Mesodermal cell (in vitro differentiated cells): ENCODE results near the gene SCN7A.
"Not testable (repeated sequence)": the region's sequence is repeated elsewhere in the genome, so short reads cannot be mapped to it uniquely, and the experiment has no call there.

Experiments
- H3K27ac ChIP-seq: 2 replicates; pipeline ENCODE4 v1.7.0; 2013; ENCODE audit warnings: mild to moderate bottlenecking, low read depth, low read length, moderate library complexity; ENCODE audit not compliant: severe bottlenecking
- H3K36me3 ChIP-seq: 2 replicates; pipeline ENCODE4 v1.7.1; 2013; ENCODE audit warnings: mild to moderate bottlenecking, low read length, moderate library complexity; ENCODE audit not compliant: control insufficient read depth, insufficient read depth
- H3K4me1 ChIP-seq: one replicate; pipeline ENCODE4 v1.7.1; 2013; ENCODE audit warnings: mild to moderate bottlenecking, low read length; ENCODE audit not compliant: insufficient read depth, control insufficient read depth, poor library complexity, severe bottlenecking
- H3K4me3 ChIP-seq: 2 replicates; pipeline ENCODE4 v1.7.0; 2013; ENCODE audit warnings: low read length, control low read depth, mild to moderate bottlenecking; ENCODE audit not compliant: insufficient read depth, poor library complexity, severe bottlenecking; ENCODE audit errors: extremely low read depth
- H3K9me3 ChIP-seq: 2 replicates; pipeline ENCODE4 v1.7.1; 2013; ENCODE audit warnings: mild to moderate bottlenecking, low read length, moderate library complexity; ENCODE audit not compliant: control insufficient read depth
- WGBS, 2 experiments: methylation state at CpG; one replicate each; pipeline ENCODE4 v1.1.5; 2013; ENCODE audit warnings: missing lambda C conversion rate in 2 of 2; ENCODE audit not compliant: insufficient coverage in 2 of 2; 5-methylcytosine and 5-hydroxymethylcytosine counted together

The SCN7A gene

DNA sequence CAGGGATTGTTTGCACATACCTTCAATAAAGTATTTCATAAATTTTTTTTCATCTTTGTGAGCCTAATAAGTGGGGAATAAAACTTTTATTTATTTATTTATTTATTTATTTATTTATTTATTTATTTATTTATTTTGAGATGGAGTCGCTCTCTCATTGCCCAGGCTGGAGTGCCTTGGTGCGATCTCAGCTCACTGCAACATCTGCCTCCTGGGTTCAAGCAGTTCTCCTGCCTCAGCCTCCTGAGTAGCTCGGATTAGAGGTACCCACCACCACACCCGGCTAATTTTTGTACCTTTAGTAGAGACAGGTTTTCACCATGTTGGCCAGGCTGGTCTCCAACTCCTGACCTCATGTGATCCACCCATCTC lies 136.1 kb downstream of the SCN7A start:
- not testable (repeated sequence) for H3K27ac ChIP-seq, H3K9me3 ChIP-seq, H3K4me1 ChIP-seq, H3K4me3 ChIP-seq, H3K36me3 ChIP-seq
- WGBS, 2 experiments: 90 to 100% methylated on average over 1 to 4 of the region's 4 CpGs

DNA sequence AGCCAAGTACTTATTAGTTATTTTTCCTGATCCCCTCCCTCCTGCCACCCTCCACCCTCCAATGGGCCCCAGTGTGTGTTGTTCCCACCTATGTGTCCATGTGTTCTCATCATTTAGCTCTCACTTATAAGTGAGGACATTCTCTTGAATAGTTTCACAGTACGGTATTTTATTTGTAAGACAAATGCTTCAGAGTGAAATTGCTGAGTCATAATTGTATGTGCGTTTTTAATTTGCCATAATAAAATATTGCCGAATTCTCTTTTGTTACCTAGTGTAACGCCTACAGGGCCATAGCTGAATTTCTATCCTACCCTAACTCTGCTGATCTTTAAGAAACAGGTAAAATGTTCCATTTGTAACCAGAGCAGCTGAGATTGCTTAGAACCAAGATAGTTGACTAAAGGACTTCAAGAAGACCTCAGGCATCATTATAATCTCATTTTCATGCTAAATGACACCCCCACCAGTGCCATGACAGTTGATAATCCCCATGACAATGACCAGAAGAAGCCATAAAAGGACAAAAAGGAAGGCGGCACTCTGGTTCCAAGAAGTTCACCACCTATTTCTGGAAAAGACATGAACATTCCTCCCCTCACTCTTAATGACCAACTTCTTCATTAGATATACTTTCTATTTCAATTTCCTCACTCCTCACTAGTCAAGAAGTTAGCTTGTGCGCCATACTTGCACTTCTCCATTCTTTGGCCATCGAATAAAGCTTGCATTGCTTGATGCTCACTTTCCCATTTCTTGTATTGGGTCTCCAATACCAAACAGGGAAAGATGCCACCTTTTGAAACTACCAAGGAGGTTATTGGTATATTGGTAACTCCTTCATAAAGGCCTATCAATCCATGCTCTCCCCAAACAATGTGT lies 136.7 kb downstream of the SCN7A start:
- Histone ChIP-seq H3K27ac (no peak overlapping the region), H3K9me3 (no peaks in the 10 kb centered on the region), H3K4me1 (no peaks in the 10 kb centered on the region), H3K36me3 (no peaks in the 10 kb centered on the region), H3K4me3 (no peak overlapping the region)
- WGBS, 2 experiments: 94 to 100% methylated on average over 2 of the region's 7 CpGs
